ENCODE measurements around the gene DMXL1.
"Not testable (repeated sequence)": the region's sequence is repeated elsewhere in the genome, so short reads cannot be mapped to it uniquely, and the experiment has no call there.

Gene DMXL1

GRCh38 chr5:119088438-119088837 is 17.6 kb downstream of the DMXL1 start:
- TF ChIP-seq, protein P1, sequence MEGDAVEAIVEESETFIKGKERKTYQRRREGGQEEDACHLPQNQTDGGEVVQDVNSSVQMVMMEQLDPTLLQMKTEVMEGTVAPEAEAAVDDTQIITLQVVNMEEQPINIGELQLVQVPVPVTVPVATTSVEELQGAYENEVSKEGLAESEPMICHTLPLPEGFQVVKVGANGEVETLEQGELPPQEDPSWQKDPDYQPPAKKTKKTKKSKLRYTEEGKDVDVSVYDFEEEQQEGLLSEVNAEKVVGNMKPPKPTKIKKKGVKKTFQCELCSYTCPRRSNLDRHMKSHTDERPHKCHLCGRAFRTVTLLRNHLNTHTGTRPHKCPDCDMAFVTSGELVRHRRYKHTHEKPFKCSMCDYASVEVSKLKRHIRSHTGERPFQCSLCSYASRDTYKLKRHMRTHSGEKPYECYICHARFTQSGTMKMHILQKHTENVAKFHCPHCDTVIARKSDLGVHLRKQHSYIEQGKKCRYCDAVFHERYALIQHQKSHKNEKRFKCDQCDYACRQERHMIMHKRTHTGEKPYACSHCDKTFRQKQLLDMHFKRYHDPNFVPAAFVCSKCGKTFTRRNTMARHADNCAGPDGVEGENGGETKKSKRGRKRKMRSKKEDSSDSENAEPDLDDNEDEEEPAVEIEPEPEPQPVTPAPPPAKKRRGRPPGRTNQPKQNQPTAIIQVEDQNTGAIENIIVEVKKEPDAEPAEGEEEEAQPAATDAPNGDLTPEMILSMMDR (conservative IDR thresholded peaks at IDR 0.05; ENCODE audit: low read depth, low read length), result no peak
- H3K4me3 ChIP-seq (ENCODE audit: low read length), result no peak overlapping the region
- DNase-seq (ENCODE audit: low read depth), result no peak

GRCh38 chr5:119095611-119096010 is 24.7 kb downstream of the DMXL1 start:
- no peak overlapping the region for H3K4me3 ChIP-seq (ENCODE audit: low read length)
- TF ChIP-seq, protein P1 (conservative IDR thresholded peaks at IDR 0.05; ENCODE audit: low read depth, low read length), result no peak
- DNase-seq (ENCODE audit: low read depth), result no peak

DNA sequence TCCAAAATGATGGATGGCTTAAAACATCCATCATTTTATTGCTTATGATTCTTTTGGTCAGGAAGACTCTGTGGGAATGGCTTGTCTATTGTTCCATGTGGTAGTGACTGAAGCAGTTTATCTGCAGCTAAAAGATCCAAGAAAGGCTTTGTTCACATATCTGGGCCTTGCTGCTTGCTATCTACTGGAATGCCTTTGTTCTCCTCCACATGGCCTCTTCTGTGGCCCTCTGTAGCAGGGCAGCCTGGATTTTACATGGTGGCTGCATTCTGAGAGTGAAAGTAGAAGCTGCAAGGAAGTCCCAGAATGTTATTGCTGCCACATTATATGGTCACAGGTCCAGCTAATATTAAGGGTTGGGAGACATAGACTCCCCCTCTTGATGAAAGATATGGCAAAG is 35.1 kb downstream of the DMXL1 start:
- no peak for DNase-seq (ENCODE audit: low read depth)
- TF ChIP-seq, protein P1 (conservative IDR thresholded peaks at IDR 0.05; ENCODE audit: low read depth, low read length), result no peak
- no peak overlapping the region for H3K4me3 ChIP-seq (ENCODE audit: low read length)

GRCh38 chr5:119112151-119112550 is 41.3 kb downstream of the DMXL1 start:
- no peak for DNase-seq (ENCODE audit: low read depth)
- no peak overlapping the region for H3K4me3 ChIP-seq (ENCODE audit: low read length)
- TF ChIP-seq, protein P1 (conservative IDR thresholded peaks at IDR 0.05; ENCODE audit: low read depth, low read length), result no peak

DNA sequence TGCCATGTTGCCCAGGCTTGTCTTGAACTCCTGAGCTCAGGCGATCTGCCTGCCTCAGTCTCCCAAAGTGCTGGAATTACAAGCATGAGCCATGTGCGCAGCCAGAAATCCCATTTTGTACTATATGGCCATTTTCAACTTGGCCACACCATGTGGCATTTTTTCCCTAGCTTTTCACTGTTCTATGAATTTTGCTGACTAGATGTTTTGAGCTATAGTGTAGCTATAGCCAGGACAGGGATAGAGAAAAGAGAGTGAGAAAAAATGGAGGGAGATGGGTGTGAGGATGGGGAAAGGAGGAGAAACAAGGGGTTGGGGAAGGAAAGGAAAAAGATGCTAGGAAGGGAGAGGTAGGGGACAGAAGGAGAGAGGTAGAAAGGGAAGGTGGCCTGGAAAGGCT is 46.4 kb downstream of the DMXL1 start:
- DNase-seq (ENCODE audit: low read depth), result no peak
- TF ChIP-seq, protein P1 (conservative IDR thresholded peaks at IDR 0.05; ENCODE audit: low read depth, low read length), result no peak
- no peak overlapping the region for H3K4me3 ChIP-seq (ENCODE audit: low read length)

- H3K4me3 ChIP-seq (ENCODE audit: low read length), result no peak overlapping the region
- DNase-seq (ENCODE audit: low read depth), result no peak
- TF ChIP-seq, protein P1 (conservative IDR thresholded peaks at IDR 0.05; ENCODE audit: low read depth, low read length), result no peak
These were observed 47.1 kb downstream of the DMXL1 start for GRCh38 chr5:119118000-119118399.

DNA sequence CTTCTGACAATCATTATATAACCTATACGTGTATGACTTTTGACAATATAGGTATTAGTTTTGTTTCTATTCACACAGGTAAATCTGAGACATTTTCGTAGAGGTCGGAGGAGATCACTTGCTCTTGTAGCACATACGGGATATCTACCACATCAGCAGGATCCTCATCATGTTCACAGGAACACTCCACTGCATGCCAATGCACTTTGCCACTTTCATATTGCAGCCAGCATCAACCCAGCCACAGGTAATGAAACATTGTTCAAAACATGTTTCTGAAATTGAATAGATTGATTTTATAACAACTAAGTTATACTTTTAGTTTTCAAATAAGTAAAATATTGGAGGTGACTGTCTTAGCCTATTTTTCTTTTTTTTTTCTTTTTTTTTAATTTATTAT is 50.0 kb downstream of the DMXL1 start:
- TF ChIP-seq, protein P1 (conservative IDR thresholded peaks at IDR 0.05; ENCODE audit: low read depth, low read length), result no peak
- no peak overlapping the region for H3K4me3 ChIP-seq (ENCODE audit: low read length)
- no peak for DNase-seq (ENCODE audit: low read depth)

- DNase-seq (ENCODE audit: low read depth), result not testable (repeated sequence)
These were observed 51.6 kb downstream of the DMXL1 start for GRCh38 chr5:119122474-119122873.

More at GRCh38 chr5:119122474-119122873, 51.6 kb downstream of the DMXL1 start:
- not testable (repeated sequence) for H3K4me3 ChIP-seq (ENCODE audit: low read length)

Measured in retinal pigment epithelial cell (primary cell).